OCI-LY1 (cell line): ENCODE measurements around the gene RNGTT.

Source experiments
- EZH2 ChIP-seq: fragments of 200-600 bp; sonication (generic), shearing (Covaris generic); IDR thresholded peaks from 2 replicates; pipeline ENCODE4 v1.8.0; 2017; ENCODE audit warnings: borderline replicate concordance, mixed run types, mild to moderate bottlenecking, antibody characterized with exemption, low read length, moderate library complexity, mixed read lengths
- TF ChIP-seq, protein P1 (sequence below): fragments of 200-600 bp; sonication (generic), shearing (Covaris generic); IDR thresholded peaks from 2 replicates; pipeline ENCODE4 v1.5.1; 2017; ENCODE audit warnings: mild to moderate bottlenecking, antibody characterized with exemption, low read length, moderate library complexity, mixed read lengths

DNA sequence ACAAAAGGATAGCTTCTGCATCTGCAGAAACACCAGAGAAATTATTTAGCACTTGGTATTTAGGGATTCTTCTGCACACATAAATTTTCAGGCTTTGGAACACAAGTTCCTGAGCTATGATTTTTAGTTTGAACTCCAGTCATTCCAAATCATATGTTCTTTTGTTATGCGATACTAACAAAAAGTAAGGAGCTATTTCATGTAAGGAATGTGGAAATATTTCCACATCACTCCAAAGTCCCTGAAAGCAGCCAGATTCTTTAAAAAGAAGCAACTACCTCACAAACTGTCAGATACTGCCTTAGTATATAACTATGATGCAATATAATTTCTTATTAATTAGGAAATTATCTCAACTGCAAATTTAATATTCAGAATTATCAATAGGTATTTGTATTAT is 106.9 kb downstream of the RNGTT start:
- TF ChIP-seq, protein P1, sequence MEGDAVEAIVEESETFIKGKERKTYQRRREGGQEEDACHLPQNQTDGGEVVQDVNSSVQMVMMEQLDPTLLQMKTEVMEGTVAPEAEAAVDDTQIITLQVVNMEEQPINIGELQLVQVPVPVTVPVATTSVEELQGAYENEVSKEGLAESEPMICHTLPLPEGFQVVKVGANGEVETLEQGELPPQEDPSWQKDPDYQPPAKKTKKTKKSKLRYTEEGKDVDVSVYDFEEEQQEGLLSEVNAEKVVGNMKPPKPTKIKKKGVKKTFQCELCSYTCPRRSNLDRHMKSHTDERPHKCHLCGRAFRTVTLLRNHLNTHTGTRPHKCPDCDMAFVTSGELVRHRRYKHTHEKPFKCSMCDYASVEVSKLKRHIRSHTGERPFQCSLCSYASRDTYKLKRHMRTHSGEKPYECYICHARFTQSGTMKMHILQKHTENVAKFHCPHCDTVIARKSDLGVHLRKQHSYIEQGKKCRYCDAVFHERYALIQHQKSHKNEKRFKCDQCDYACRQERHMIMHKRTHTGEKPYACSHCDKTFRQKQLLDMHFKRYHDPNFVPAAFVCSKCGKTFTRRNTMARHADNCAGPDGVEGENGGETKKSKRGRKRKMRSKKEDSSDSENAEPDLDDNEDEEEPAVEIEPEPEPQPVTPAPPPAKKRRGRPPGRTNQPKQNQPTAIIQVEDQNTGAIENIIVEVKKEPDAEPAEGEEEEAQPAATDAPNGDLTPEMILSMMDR, result no peak
- no peak for TF ChIP-seq EZH2
